HG03575 (cell line): ENCODE data around the gene BMPR1B.
"Not testable (repeated sequence)": the region's sequence is repeated elsewhere in the genome, so short reads cannot be mapped to it uniquely, and the experiment has no call there.

Experiments used
- ATAC-seq: cut with Tn5 transposase; IDR thresholded peaks from one replicate; pipeline ENCODE4 v1.9.1; 2021; ENCODE audit not compliant: unreplicated experiment, insufficient number of reproducible peaks, low FRiP score; ENCODE audit errors: extremely low read depth

The BMPR1B gene

GRCh38 chr4:95093460-95093859 is 335.7 kb downstream of the BMPR1B start:
- ATAC-seq = no peak

- ATAC-seq = no peak
These were observed 336.5 kb downstream of the BMPR1B start for GRCh38 chr4:95093936-95094929.

- ATAC-seq = no peak
These were observed 337.7 kb downstream of the BMPR1B start for GRCh38 chr4:95095348-95095974.

GRCh38 chr4:95102162-95102790 is 344.5 kb downstream of the BMPR1B start:
- no peak for ATAC-seq

- no peak for ATAC-seq
These were observed 347.4 kb downstream of the BMPR1B start for GRCh38 chr4:95105112-95105511.

- ATAC-seq = no peak
These were observed 348.2 kb downstream of the BMPR1B start for GRCh38 chr4:95105983-95106382.

GRCh38 chr4:95106408-95106928 is 348.7 kb downstream of the BMPR1B start:
- no peak for ATAC-seq

GRCh38 chr4:95107004-95107403 is 349.2 kb downstream of the BMPR1B start:
- ATAC-seq = no peak

GRCh38 chr4:95107635-95108034 is 349.9 kb downstream of the BMPR1B start:
- no peak for ATAC-seq

- ATAC-seq = no peak
These were observed 351.2 kb downstream of the BMPR1B start for GRCh38 chr4:95108883-95109421.

GRCh38 chr4:95114521-95114920 is 356.8 kb downstream of the BMPR1B start:
- ATAC-seq = no peak

GRCh38 chr4:95118497-95118896 is 360.7 kb downstream of the BMPR1B start:
- ATAC-seq = no peak

GRCh38 chr4:95120456-95120855 is 362.7 kb downstream of the BMPR1B start:
- no peak for ATAC-seq

- no peak for ATAC-seq
These were observed 364.2 kb downstream of the BMPR1B start for GRCh38 chr4:95122001-95122400.

- no peak for ATAC-seq
These were observed 367.2 kb downstream of the BMPR1B start for GRCh38 chr4:95124906-95125504.

GRCh38 chr4:95129031-95129430 is 371.3 kb downstream of the BMPR1B start:
- no peak for ATAC-seq

- no peak for ATAC-seq
These were observed 372.1 kb downstream of the BMPR1B start for GRCh38 chr4:95129821-95130311.

- ATAC-seq = not testable (repeated sequence)
These were observed 376.3 kb downstream of the BMPR1B start for GRCh38 chr4:95134016-95134415.

- ATAC-seq = not testable (repeated sequence)
These were observed 381.7 kb downstream of the BMPR1B start for GRCh38 chr4:95139424-95139823.
